Measurements from ENCODE around the gene FILIP1. TPM values are rescaled to one million over a fixed set of nuclear protein-coding genes. Genes with fewer than 3 reads are reported as not detected.

FILIP1 gene
- total RNA-seq, result 100 to 1,000 TPM in 2 of 4 donors, 10 to 100 TPM in 2; 57.5 to 123 (median 93.8) TPM

GRCh38 chr6:75493400-75494064, at the start of gene FILIP1:
Gene FILIP1 (minus strand): TSS chr6:75493800. CDS start chr6:75414972, 78,828 bp downstream.
- Histone ChIP-seq H3K27ac (peak within 1 kb of the TSS; percentile 93 to 98 (median 98)), H3K4me3 (peak within 1 kb of the TSS; percentile 68 to 82 (median 76)), H3K9me3 (no peaks in the 10 kb centered on the region), H3K4me1 (peaks cover 50 to 55% of the 10 kb centered on the region in 2 donors), H3K27me3 (no peaks in the 10 kb centered on the region), H3K36me3 (no peaks in the 10 kb centered on the region)
- intact Hi-C loops (cut with DNase I; ENCODE audit: low total_unique reads) (loop anchor here (1.0 to 2.0 kb wide), 2 partner anchors 125 to 209 kb away; partner anchors contain the start of gene TMEM30A), in situ Hi-C loops (cut with MboI; ENCODE audit: low sequenced_read_pairs in 4 of 4) (loop anchor here in 2 of 4 donors (10.0 kb wide), 2 partner anchors 59 to 129 kb away; no protein-coding TSS in a partner anchor)
- DNase-seq, result peak; percentile 91 to 92
- TF ChIP-seq POLR2A (IDR thresholded peaks at IDR 0.05), result peak; percentile 88 to 98
- no peak for TF ChIP-seq CTCF (IDR thresholded peaks at IDR 0.05 in 4 of 5, conservative IDR thresholded peaks at IDR 0.05 in 1 of 5)
- peak; percentile 91 to 92 for ATAC-seq

GRCh38 chr6:75543311-75543710, 49.7 kb upstream of the FILIP1 start:
- Histone ChIP-seq H3K9me3 (no peaks in the 10 kb centered on the region), H3K36me3 (no peaks in the 10 kb centered on the region), H3K4me1 (no peaks in the 10 kb centered on the region), H3K4me3 (no peak overlapping the region), H3K27me3 (no peaks in the 10 kb centered on the region), H3K27ac (no peak overlapping the region)
- in situ Hi-C loops (cut with MboI; ENCODE audit: low sequenced_read_pairs in 4 of 4) (no loop called here), intact Hi-C loops (cut with DNase I; ENCODE audit: low total_unique reads) (no loop called here)
- ATAC-seq (no peak), DNase-seq (no peak)
- TF ChIP-seq CTCF (IDR thresholded peaks at IDR 0.05 in 4 of 5, conservative IDR thresholded peaks at IDR 0.05 in 1 of 5), result no peak
- no peak for TF ChIP-seq POLR2A (IDR thresholded peaks at IDR 0.05)

GRCh38 chr6:75539136-75539535, 45.5 kb upstream of the FILIP1 start:
- no peak overlapping the region for H3K4me3 ChIP-seq
- in situ Hi-C loops (cut with MboI; ENCODE audit: low sequenced_read_pairs in 4 of 4), result no loop called here
- intact Hi-C loops (cut with DNase I; ENCODE audit: low total_unique reads), result no loop called here
- H3K36me3 ChIP-seq, result no peaks in the 10 kb centered on the region
- ATAC-seq (no peak), DNase-seq (no peak)
- TF ChIP-seq CTCF (IDR thresholded peaks at IDR 0.05 in 4 of 5, conservative IDR thresholded peaks at IDR 0.05 in 1 of 5), result no peak
- no peak for TF ChIP-seq POLR2A (IDR thresholded peaks at IDR 0.05)
- no peak overlapping the region for H3K27ac ChIP-seq
- no peaks in the 10 kb centered on the region for H3K27me3 ChIP-seq
- no peaks in the 10 kb centered on the region for H3K4me1 ChIP-seq
- H3K9me3 ChIP-seq, result no peaks in the 10 kb centered on the region

GRCh38 chr6:75532521-75532920, 38.9 kb upstream of the FILIP1 start:
- intact Hi-C loops (cut with DNase I; ENCODE audit: low total_unique reads) (no loop called here), in situ Hi-C loops (cut with MboI; ENCODE audit: low sequenced_read_pairs in 4 of 4) (no loop called here)

More at GRCh38 chr6:75532521-75532920, 38.9 kb upstream of the FILIP1 start:
- Histone ChIP-seq H3K4me3 (no peak overlapping the region), H3K36me3 (no peaks in the 10 kb centered on the region), H3K4me1 (no peaks in the 10 kb centered on the region), H3K27ac (no peak overlapping the region), H3K27me3 (no peaks in the 10 kb centered on the region), H3K9me3 (no peaks in the 10 kb centered on the region)
- DNase-seq (no peak), ATAC-seq (no peak)
- TF ChIP-seq CTCF (IDR thresholded peaks at IDR 0.05 in 4 of 5, conservative IDR thresholded peaks at IDR 0.05 in 1 of 5), result no peak
- no peak for TF ChIP-seq POLR2A (IDR thresholded peaks at IDR 0.05)
